ENCODE data around the gene CFB.
"Not testable (repeated sequence)": the region's sequence is repeated elsewhere in the genome, so short reads cannot be mapped to it uniquely, and the experiment has no call there.

Gene CFB

GRCh38 chr6:31979238-31979898, 33.5 kb downstream of the CFB start:
- no peak overlapping the region for H3K14ac ChIP-seq (ENCODE audit: low read length)
- H3K4me1 ChIP-seq (ENCODE audit: control insufficient read depth in 2 of 2, insufficient read depth in 1 of 2, low read depth in 1 of 2, low read length in 2 of 2), result no peaks in the 10 kb centered on the region
- no peak overlapping the region for H3K4me3 ChIP-seq (ENCODE audit: low read length in 2 of 2)
- H3K36me3 ChIP-seq (replicated peaks in 1 of 2; ENCODE audit: control insufficient read depth in 2 of 2, insufficient read depth in 2 of 2, low read length in 2 of 2), result peaks cover 8 to 17% of the 10 kb centered on the region in 2 donors
- H2BK12ac ChIP-seq (ENCODE audit: low read length), result no peak overlapping the region
- no peak overlapping the region for H3K4me2 ChIP-seq (ENCODE audit: insufficient read depth, low read length, poor library complexity, severe bottlenecking)
- H2BK15ac ChIP-seq (ENCODE audit: low read length), result no peak overlapping the region
- H3K23ac ChIP-seq (ENCODE audit: low read depth, low read length, poor library complexity), result no peak overlapping the region
- no peak overlapping the region for H2AFZ ChIP-seq (ENCODE audit: low read length)
- WGBS, 2 donors (ENCODE audit: extremely low coverage in 2 of 2, insufficient read length in 2 of 2, insufficient replicate concordance in 1 of 2), result no CpG with 5 or more reads among the region's 3 CpGs
- no peaks in the 10 kb centered on the region for H3K9me3 ChIP-seq (replicated peaks in 1 of 2; ENCODE audit: control insufficient read depth in 2 of 2, insufficient read depth in 1 of 2, low read depth in 1 of 2, low read length in 2 of 2)
- no peak overlapping the region for H2BK120ac ChIP-seq (ENCODE audit: low read depth, low read length)
- H4K91ac ChIP-seq (ENCODE audit: low read depth, low read length, poor library complexity), result no peak overlapping the region
- H3K4ac ChIP-seq (ENCODE audit: low read length), result no peak overlapping the region
- H2BK5ac ChIP-seq (ENCODE audit: low read length), result no peak overlapping the region
- H4K8ac ChIP-seq (ENCODE audit: low read depth, low read length), result no peak overlapping the region
- no peak for DNase-seq (ENCODE audit: low spot score)
- H2AK5ac ChIP-seq (ENCODE audit: low read depth, low read length), result no peak overlapping the region
- H3K27ac ChIP-seq (replicated peaks; ENCODE audit: low read length), result no peak overlapping the region
- H3K79me1 ChIP-seq (ENCODE audit: low read depth, low read length), result no peaks in the 10 kb centered on the region
- H3K9ac ChIP-seq (ENCODE audit: low read depth, low read length, poor library complexity), result no peak overlapping the region
- H3K27me3 ChIP-seq (ENCODE audit: control insufficient read depth in 3 of 3, insufficient read depth in 3 of 3, low read depth in 1 of 3, low read length in 3 of 3), result no peaks in the 10 kb centered on the region
- H3K18ac ChIP-seq (ENCODE audit: low read length), result no peak overlapping the region

- WGBS, 2 donors (ENCODE audit: extremely low coverage in 2 of 2, insufficient read length in 2 of 2, insufficient replicate concordance in 1 of 2), result no CpG with 5 or more reads among the region's 13 CpGs
- not testable (repeated sequence) for H3K4me1 ChIP-seq (ENCODE audit: control insufficient read depth in 2 of 2, insufficient read depth in 1 of 2, low read depth in 1 of 2, low read length in 2 of 2)
Measured at GRCh38 chr6:31980195-31980876, 34.4 kb downstream of the CFB start.

GRCh38 chr6:31980998-31981397, 35.1 kb downstream of the CFB start:
- H3K27ac ChIP-seq (replicated peaks; ENCODE audit: low read length); H3K27me3 ChIP-seq (ENCODE audit: control insufficient read depth in 3 of 3, insufficient read depth in 3 of 3, low read depth in 1 of 3, low read length in 3 of 3): not testable (repeated sequence)

More at GRCh38 chr6:31980195-31980876, 34.4 kb downstream of the CFB start:
- H2BK120ac ChIP-seq (ENCODE audit: low read depth, low read length); H3K27ac ChIP-seq (replicated peaks; ENCODE audit: low read length); H3K9me3 ChIP-seq (replicated peaks in 1 of 2; ENCODE audit: control insufficient read depth in 2 of 2, insufficient read depth in 1 of 2, low read depth in 1 of 2, low read length in 2 of 2); DNase-seq (ENCODE audit: low spot score); H3K18ac ChIP-seq (ENCODE audit: low read length); H3K4ac ChIP-seq (ENCODE audit: low read length); H2BK12ac ChIP-seq (ENCODE audit: low read length); H2AFZ ChIP-seq (ENCODE audit: low read length); H2AK5ac ChIP-seq (ENCODE audit: low read depth, low read length); H3K79me1 ChIP-seq (ENCODE audit: low read depth, low read length); H2BK15ac ChIP-seq (ENCODE audit: low read length); H3K14ac ChIP-seq (ENCODE audit: low read length); H4K8ac ChIP-seq (ENCODE audit: low read depth, low read length); H3K9ac ChIP-seq (ENCODE audit: low read depth, low read length, poor library complexity); H4K91ac ChIP-seq (ENCODE audit: low read depth, low read length, poor library complexity); H2BK5ac ChIP-seq (ENCODE audit: low read length); H3K4me2 ChIP-seq (ENCODE audit: insufficient read depth, low read length, poor library complexity, severe bottlenecking); H3K4me3 ChIP-seq (ENCODE audit: low read length in 2 of 2); H3K27me3 ChIP-seq (ENCODE audit: control insufficient read depth in 3 of 3, insufficient read depth in 3 of 3, low read depth in 1 of 3, low read length in 3 of 3); H3K23ac ChIP-seq (ENCODE audit: low read depth, low read length, poor library complexity): not testable (repeated sequence)
- H3K36me3 ChIP-seq (replicated peaks in 1 of 2; ENCODE audit: control insufficient read depth in 2 of 2, insufficient read depth in 2 of 2, low read length in 2 of 2), result peaks cover 7 to 12% of the 10 kb centered on the region in 2 donors

GRCh38 chr6:31981744-31982143, 35.8 kb downstream of the CFB start, which contains the start of gene C4A:
Gene C4A, plus strand, starts transcription at chr6:31982057. Its CDS starts 51 bp downstream, at chr6:31982108.
- not testable (repeated sequence) for H2AK5ac ChIP-seq (ENCODE audit: low read depth, low read length); H3K23ac ChIP-seq (ENCODE audit: low read depth, low read length, poor library complexity); H3K27ac ChIP-seq (replicated peaks; ENCODE audit: low read length); H2BK12ac ChIP-seq (ENCODE audit: low read length); H3K4ac ChIP-seq (ENCODE audit: low read length); H2BK120ac ChIP-seq (ENCODE audit: low read depth, low read length); H3K14ac ChIP-seq (ENCODE audit: low read length); H2BK15ac ChIP-seq (ENCODE audit: low read length); H3K18ac ChIP-seq (ENCODE audit: low read length); H4K8ac ChIP-seq (ENCODE audit: low read depth, low read length); H4K91ac ChIP-seq (ENCODE audit: low read depth, low read length, poor library complexity); H3K4me1 ChIP-seq (ENCODE audit: control insufficient read depth in 2 of 2, insufficient read depth in 1 of 2, low read depth in 1 of 2, low read length in 2 of 2); H3K4me2 ChIP-seq (ENCODE audit: insufficient read depth, low read length, poor library complexity, severe bottlenecking); DNase-seq (ENCODE audit: low spot score); H2BK5ac ChIP-seq (ENCODE audit: low read length); H2AFZ ChIP-seq (ENCODE audit: low read length); H3K27me3 ChIP-seq (ENCODE audit: control insufficient read depth in 3 of 3, insufficient read depth in 3 of 3, low read depth in 1 of 3, low read length in 3 of 3); H3K9me3 ChIP-seq (replicated peaks in 1 of 2; ENCODE audit: control insufficient read depth in 2 of 2, insufficient read depth in 1 of 2, low read depth in 1 of 2, low read length in 2 of 2); H3K79me1 ChIP-seq (ENCODE audit: low read depth, low read length); H3K9ac ChIP-seq (ENCODE audit: low read depth, low read length, poor library complexity); H3K4me3 ChIP-seq (ENCODE audit: low read length in 2 of 2)
- no CpG with 5 or more reads among the region's 7 CpGs for WGBS, 2 donors (ENCODE audit: extremely low coverage in 2 of 2, insufficient read length in 2 of 2, insufficient replicate concordance in 1 of 2)
- peaks cover 7 to 12% of the 10 kb centered on the region in 2 donors for H3K36me3 ChIP-seq (replicated peaks in 1 of 2; ENCODE audit: control insufficient read depth in 2 of 2, insufficient read depth in 2 of 2, low read length in 2 of 2)

More at GRCh38 chr6:31980998-31981397, 35.1 kb downstream of the CFB start:
- not testable (repeated sequence) for H2BK12ac ChIP-seq (ENCODE audit: low read length); H2BK15ac ChIP-seq (ENCODE audit: low read length); H3K9ac ChIP-seq (ENCODE audit: low read depth, low read length, poor library complexity); H2BK5ac ChIP-seq (ENCODE audit: low read length); H4K8ac ChIP-seq (ENCODE audit: low read depth, low read length); H3K23ac ChIP-seq (ENCODE audit: low read depth, low read length, poor library complexity); H3K4me3 ChIP-seq (ENCODE audit: low read length in 2 of 2); H4K91ac ChIP-seq (ENCODE audit: low read depth, low read length, poor library complexity); H3K4ac ChIP-seq (ENCODE audit: low read length); H3K9me3 ChIP-seq (replicated peaks in 1 of 2; ENCODE audit: control insufficient read depth in 2 of 2, insufficient read depth in 1 of 2, low read depth in 1 of 2, low read length in 2 of 2); H3K14ac ChIP-seq (ENCODE audit: low read length); H3K18ac ChIP-seq (ENCODE audit: low read length); H3K4me2 ChIP-seq (ENCODE audit: insufficient read depth, low read length, poor library complexity, severe bottlenecking); H3K4me1 ChIP-seq (ENCODE audit: control insufficient read depth in 2 of 2, insufficient read depth in 1 of 2, low read depth in 1 of 2, low read length in 2 of 2); H3K79me1 ChIP-seq (ENCODE audit: low read depth, low read length); H2BK120ac ChIP-seq (ENCODE audit: low read depth, low read length); DNase-seq (ENCODE audit: low spot score); H2AFZ ChIP-seq (ENCODE audit: low read length); H2AK5ac ChIP-seq (ENCODE audit: low read depth, low read length)
- WGBS, 2 donors (ENCODE audit: extremely low coverage in 2 of 2, insufficient read length in 2 of 2, insufficient replicate concordance in 1 of 2), result no CpG with 5 or more reads among the region's 5 CpGs
- H3K36me3 ChIP-seq (replicated peaks in 1 of 2; ENCODE audit: control insufficient read depth in 2 of 2, insufficient read depth in 2 of 2, low read length in 2 of 2), result peaks cover 7 to 12% of the 10 kb centered on the region in 2 donors
